NCI-H128 (cell line): ENCODE measurements around the gene CD101.

Experiments used
- DNase-seq: peaks from one replicate; lab custom pipeline; 2025; ENCODE audit not compliant: unreplicated experiment; lab: John Stamatoyannopoulos, UW

Gene CD101

DNA sequence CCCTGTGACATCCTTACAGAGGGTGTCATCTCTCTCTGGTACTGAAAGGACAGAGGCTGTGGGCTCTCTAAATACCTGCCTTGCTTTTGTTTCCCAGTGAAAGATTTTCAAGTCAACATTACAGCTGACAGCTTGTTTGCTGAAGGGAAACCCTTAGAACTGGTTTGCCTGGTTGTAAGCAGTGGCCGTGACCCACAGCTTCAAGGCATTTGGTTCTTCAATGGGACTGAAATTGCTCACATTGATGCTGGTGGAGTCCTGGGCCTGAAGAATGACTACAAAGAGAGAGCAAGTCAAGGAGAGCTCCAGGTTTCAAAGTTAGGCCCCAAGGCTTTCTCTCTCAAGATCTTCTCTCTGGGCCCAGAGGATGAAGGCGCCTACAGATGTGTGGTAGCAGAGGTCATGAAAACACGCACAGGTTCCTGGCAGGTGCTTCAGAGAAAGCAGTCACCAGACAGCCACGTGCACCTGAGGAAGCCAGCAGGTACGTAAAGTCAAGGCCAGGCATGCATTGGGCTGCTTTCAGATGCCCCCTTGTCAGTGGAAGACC, 11.8 kb downstream of the CD101 start:
- no peak for DNase-seq

DNA sequence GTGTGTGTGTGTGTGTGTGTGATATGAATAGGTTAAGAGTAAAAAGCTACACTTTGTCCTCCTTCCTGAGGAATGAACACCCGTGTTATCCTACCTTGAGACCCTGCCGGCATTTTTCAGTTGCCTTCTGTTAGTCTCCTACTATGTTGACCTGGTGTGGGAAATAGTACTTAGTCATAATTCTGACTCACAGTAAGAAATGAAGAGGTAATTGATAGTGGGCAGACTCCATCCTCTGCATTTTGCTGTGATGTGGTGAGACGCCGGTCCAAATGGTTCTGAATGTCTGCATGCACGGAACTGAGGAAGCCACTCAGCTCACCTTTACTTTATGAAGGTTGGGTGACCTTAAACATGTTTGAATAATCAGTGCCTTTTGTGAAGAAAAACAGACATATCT, 12.6 kb downstream of the CD101 start:
- no peak for DNase-seq

DNA sequence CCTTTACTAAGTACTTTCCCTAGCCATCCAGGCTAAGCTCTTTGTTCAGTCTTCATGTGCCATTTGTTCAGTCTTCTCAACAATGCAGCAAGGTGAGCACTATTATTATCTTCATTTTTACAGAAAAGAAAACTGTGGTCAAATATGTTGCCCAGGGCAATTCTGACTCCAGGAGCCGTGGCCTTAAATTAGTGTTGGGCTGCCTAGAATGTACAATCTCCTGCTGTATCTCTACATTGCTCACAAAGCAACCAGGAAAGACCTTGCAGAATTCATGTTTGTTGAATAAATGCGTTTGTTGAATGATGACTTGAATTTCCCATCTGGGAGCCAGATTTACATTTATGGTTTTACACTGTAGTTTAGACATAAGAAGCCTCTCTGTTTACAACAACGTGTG, 14.2 kb downstream of the CD101 start:
- DNase-seq: no peak

DNA sequence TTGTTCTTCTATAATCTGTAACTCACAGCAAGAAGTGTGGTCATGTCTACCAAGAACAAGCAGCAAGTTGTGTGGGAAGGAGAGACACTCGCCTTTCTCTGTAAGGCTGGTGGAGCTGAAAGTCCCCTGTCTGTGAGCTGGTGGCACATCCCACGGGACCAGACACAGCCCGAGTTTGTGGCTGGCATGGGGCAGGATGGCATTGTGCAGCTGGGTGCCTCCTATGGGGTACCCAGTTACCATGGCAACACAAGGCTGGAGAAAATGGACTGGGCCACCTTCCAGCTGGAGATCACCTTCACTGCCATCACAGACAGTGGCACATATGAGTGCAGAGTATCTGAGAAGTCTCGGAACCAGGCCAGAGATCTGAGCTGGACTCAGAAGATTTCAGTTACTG, 15.5 kb downstream of the CD101 start:
- no peak for DNase-seq

DNA sequence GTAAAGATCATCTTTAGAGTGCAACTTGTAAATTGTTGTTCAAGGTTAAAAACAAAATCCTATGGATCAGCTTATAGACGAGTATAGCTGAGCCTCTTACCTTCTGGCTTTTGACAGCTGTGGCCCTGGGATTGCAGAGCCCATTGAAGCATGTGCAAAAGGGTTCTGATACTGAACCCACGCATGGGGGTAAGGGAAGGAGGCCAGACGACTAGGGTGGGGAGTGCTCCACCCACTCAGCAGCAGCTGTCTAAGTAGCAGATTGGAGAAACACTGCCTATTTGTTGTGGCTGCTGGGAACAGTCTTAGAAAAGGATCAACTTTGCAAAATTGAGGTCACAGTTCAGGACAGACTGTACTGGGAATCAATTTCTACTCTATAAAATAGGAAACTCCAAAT, 16.1 kb downstream of the CD101 start:
- DNase-seq: no peak

DNA sequence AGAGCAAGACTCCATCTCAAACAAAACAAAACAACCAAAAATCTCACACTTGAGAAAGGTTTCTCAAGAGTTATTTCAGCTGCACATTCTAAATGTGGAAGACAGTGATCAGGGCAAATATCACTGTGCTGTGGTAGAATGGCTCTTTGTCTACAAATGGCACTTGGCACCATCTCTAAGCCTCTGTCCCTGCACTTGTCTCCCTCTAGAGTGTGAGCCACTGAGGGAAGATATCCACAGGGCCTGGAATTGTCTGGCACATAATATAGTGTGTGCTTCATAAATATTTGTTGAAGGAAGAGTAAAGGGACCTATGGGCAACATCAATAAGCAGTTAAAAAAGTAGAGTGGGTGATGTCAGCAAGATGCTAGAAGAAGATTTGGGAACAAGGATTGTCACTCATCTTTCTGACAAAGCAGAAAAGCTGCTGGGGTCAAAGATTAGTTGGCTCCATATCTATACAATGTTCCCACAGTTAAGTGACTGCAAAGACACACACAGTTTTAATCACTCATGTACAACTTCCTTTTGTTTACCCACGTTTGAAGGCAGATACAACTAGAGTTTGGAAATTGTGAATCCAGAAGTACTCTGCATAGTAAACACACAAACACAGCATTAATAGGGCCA, 19.1 kb downstream of the CD101 start:
- no peak for DNase-seq

DNA sequence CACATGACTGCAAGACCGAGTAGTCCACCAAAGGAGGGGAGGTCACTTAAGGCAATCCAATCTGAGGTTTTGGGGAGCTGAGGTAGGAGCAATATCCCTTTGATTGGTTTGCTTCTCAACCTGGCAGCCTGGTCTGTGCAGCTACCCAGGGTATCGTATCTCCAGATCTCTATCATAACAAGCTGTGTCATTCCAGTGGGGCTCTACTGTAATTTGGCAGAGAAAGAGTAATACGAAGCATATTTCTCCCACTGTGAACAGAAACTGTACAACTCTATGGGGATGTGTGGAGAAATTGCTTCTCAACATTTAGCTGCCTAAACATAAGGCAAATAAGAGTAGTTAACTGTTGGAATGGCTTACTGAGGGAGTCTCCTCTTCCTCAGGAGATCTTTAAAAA, 20.6 kb downstream of the CD101 start:
- no peak for DNase-seq

DNA sequence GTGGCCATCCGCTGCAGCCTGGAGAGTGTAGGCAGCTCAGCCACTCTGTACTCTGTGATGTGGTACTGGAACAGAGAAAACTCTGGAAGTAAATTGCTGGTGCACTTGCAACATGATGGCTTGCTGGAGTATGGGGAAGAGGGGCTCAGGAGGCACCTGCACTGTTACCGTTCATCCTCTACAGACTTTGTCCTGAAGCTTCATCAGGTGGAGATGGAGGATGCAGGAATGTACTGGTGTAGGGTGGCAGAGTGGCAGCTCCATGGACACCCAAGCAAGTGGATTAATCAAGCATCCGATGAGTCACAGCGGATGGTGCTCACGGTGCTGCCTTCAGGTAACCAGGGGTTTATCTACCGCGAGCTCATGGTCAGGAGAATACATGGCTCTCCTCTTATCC, 24.0 kb downstream of the CD101 start:
- DNase-seq: no peak

DNA sequence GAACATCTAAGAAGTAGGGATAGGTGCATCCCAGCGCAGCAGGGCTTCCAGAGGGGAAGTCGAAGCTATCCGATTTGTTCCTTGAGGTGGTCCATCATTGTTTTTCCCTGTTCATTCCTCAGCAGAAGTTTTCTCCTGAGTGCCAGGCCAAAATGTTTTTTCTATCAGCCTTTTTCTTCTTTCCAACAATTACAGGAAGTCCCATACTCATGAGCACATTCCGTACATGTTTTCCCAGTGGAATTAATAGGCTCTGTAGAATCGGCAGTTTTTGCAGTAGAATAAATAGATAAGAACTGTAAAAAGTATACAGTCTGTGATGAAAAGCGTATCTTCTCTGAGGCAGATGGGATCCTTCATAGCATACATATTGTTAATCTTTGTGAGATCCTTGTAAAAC, 24.8 kb downstream of the CD101 start:
- DNase-seq: no peak

DNA sequence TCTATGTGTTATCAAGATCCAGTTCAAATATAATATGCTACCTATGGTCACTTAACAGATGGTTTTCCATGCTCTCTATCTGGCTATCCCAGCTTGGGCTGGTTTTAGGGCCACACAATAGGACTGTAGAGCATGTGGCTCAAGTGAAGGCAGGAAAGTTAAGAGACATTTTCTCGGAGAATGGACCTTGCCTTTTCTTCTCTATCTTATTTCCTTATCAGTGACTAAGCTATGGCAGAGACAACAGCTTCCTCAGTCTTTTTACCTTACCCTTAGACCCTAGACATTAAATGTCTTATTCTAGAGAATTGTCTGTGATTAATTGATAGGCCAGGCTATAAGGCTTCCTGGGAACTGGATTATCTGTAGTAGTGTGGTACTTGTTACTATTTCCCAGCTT, 28.1 kb downstream of the CD101 start:
- DNase-seq: no peak

DNA sequence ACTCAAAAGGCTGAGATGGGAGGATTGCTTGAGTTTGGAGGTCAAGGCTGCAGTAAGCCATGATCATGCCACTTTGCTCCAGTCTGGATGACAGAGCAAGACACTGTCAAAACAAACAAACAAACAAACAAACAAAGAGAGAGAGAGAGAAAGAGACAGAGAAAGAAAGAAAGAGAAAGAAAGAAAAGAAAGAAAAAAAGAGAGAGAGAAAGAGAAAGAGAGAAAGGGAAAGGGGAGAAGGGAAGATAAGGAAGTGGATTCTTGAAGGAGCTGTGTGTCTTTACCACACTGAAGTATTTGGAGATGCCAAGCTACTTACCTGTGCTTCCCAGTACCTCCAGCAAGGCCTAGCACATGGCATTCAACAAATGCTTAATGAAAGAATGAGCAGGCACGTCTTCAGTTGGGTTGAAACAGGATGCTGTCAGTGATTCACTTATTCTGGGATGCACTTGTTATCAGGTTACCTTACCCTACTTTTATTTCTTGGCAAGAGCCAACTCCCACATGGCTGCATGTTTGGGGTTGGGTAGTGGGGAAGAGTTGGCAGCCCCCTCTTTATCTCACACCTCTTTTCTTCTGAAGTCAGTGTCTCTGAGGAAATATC, 28.8 kb downstream of the CD101 start:
- no peak for DNase-seq

DNA sequence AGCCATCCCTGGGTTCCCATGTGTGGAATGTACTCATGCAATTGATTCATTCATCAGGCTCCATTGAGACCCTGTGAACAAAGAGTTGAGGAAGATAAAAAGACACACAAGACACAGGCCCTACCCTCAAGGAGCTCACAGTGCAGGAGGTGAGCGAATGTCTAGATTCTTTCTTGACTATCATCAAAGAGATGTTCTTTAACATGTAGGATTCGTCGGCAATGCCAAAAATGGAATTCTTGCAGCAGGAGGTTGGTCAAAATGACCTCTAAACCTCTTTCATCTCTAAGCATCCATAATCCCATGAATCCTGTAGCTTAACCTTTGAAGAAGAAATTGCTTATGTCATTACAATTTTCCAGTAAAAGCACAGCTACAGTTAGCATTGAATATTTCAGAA, 30.7 kb downstream of the CD101 start:
- no peak for DNase-seq

DNA sequence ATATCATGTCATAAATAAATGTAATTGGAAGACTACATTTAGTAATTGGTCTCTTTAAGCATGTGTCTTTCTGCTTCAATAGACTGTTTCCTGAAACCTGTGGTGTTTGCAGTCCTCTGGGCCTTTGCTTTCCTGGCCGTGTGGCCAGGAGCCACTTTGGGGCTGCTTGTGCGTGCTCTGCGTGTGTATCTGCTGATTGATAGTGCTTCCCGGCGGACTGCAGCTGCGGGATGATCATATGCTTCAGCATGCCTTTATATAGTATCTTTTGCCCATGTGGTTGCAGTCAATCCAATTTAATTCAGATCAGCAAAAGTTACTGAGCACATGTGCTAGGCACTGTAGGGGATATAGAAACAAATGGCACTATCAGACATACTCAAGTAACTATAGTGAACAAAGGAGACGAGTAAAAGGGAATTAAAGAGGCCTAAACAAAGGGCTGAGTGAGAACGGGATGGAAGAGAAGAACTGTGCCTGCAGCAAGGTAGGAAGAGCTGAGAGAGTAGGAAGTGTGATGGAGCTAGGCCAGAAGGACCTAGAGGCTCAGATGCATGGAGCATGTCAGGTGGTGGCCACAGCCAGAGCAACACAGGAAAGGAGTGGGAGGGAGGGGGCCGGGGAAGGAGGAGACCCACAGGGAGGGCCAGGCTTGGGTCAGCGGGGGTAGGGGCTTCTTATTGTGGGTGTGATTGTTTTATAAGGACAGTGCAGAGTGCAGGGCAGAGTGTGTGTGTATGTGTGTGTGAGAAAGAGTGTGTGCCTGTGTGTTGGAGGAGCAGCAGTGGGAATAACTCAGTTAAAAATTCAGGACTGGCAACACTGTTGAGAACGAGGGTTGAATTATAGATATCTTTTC, 31.4 kb downstream of the CD101 start:
- DNase-seq: no peak

DNA sequence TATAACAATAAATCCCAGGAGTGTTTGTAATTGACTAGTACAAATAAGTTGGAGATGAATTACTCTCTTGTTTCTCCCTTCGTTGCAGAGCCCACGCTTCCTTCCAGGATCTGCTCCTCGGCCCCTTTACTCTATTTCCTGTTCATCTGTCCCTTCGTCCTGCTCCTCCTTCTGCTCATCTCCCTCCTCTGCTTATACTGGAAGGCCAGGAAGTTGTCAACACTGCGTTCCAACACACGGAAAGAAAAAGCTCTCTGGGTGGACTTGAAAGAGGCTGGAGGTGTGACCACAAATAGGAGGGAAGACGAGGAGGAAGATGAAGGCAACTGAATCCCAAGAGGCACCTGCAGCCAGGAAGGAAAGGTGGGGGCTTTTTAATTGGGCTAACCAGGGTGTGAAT, 32.2 kb downstream of the CD101 start:
- DNase-seq: no peak

DNA sequence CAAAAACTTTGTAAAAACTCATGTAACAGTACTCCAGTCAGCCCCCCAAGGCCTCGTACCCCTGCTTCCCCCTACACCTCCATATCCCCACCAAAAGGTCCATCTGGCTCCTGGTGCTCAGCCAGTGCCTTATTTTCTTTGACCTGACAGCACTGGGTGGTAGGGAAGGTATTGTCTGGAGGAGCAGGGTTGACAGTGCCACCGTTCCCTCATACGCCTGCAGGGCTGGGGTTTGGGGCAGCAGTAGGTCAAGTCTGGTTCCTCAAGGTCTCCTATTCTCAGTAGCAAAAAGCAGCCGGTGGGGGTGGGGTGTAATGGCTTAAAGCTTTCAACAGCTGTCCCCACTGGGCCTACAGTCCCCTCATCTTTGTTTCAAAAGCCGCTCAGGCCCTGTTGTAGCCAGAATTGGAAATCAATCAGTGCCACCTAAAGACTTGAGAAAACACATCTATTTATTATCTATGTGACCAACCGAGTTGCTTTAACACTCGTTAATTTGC, 33.3 kb downstream of the CD101 start:
- no peak for DNase-seq

DNA sequence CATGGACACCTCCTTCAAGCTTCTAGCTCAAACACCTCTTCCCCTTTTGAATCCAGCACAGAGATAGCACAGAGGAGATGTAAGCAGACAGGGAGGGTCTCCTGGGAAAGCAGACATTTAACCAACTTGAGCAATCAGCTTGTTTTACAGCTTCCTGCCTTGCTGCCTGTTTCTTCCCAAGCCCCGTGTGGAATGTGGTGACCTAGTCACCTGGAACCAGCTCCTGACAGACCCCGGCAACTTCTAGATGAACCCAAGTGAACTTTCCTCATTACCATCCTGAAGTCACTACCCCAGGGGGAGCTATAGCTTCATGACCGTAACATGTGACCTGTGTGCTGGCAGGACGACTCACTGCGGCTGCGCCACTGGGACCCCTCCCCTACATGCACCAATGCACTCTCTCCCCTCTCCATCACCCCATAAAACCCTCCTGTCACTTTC, 34.5 kb downstream of the CD101 start:
- DNase-seq: no peak

DNA sequence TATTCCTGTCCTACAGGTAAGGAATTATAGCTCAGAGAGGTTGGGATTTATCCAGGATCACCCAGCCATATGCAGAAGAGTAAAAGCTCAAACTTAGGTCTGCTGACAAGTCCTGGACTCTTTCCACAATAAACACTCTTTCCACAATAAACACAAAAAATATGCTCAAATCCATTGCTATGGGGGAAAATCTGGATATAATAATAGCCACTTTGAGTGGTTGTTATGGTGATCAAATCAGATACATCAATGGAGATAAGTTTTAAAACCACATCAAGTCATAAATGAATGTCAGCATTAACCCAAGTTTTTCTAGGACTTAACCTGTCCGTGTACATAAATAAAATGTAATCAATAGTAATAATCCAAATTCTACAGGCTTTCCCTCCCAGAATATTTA, 36.2 kb downstream of the CD101 start:
- DNase-seq: no peak

DNA sequence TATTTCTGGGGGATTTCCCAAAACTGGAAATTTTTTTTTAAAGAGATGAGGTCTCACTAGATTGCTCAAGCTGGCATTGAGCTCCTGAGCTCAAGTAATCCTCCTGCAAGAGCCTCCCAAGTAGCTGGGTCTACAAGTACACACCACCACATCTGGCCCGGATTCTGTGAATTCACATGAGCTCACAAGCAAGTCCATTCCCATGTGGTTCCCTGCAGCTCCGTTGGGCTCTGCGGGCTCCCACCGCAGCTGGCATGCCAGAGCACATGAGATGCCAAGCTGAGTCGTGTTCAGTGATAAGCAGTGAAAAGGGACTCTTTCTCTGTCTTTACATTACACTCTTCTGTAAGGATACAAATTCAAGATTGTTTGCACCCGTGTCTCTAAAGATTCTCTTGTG, 36.7 kb downstream of the CD101 start:
- DNase-seq: no peak

DNA sequence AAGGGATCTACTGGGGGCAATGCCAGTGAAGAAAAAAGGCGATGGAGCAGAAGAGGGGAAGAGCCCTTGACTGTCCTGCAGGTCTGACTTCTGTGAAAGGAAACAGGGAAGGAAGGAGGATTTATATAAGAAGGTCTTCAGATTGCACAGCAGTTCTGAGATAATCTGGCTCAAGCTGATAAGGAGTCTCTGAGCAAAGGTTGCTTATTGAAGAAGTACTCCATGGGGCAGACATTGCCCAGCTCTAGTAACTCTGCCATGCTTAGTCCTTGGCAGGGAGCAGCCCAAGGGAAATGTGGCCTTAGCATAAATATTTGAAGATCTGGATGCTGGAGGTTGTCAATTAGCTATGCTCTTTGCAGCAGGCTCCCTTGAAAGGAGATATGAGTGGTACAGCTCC, 42.7 kb downstream of the CD101 start:
- DNase-seq: no peak

DNA sequence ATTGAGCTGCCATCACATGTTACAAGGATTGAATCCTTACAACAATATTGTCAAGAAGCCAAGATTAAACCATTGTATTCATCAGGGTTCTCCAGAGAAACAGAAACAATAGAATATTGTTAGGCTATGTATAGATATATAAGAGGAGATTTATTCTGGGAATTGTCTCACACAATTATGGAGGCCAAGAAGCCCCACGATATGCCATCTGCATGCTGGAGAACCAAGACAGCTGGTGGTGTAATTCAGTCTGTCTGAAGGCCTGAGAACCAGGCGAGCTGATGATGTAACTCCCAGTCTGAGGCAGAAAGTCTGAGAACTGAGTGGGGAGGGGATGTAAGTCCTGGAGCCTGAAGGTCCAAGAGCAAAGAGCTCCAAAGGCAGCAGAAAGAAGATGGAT, 44.1 kb downstream of the CD101 start:
- no peak for DNase-seq

DNA sequence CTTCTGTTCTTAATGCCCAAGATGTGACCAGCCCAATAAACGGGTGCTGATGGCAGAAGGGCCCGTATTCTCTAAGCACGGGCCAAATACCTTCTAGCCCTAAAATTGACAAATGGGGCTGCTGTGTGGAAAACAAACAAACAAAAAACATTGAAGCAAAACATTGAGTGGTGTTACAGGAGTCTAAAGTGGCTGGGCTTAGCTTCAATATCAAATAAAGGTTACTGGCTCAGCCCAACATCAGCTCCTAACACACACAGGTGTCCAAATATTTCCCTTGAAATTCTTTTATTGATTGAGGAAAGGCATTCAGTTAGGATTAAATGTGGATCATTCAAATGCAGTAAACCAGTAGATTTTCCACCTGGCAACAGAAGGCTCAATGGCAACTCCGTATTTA, 45.2 kb downstream of the CD101 start:
- no peak for DNase-seq

DNA sequence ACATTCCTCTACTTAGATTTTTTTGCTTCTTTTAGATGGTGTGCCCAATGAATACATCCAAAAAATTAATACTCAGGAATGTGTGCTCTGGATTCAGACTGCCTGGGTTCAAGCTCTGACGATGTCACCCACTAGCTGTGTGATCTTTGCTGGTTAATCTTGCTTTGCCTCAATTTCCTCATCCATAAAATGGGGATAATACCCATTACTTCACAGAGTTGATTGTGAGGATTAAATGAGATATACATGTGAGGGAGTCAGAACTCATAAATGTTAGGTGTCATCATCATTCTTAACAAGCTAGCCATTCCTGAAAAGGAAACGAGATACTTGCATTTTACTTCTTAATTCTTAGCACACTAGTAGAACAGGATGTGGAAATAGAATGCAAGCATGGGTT, 45.7 kb downstream of the CD101 start:
- DNase-seq: no peak
